SHP77 (cell line): ENCODE data around the gene CLEC1A.

Experiments
- DNase-seq, 2 experiments: peaks; one replicate each; lab custom pipeline; 2025; lab: John Stamatoyannopoulos, UW

CLEC1A gene, protein sequence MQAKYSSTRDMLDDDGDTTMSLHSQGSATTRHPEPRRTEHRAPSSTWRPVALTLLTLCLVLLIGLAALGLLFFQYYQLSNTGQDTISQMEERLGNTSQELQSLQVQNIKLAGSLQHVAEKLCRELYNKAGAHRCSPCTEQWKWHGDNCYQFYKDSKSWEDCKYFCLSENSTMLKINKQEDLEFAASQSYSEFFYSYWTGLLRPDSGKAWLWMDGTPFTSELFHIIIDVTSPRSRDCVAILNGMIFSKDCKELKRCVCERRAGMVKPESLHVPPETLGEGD

DNA sequence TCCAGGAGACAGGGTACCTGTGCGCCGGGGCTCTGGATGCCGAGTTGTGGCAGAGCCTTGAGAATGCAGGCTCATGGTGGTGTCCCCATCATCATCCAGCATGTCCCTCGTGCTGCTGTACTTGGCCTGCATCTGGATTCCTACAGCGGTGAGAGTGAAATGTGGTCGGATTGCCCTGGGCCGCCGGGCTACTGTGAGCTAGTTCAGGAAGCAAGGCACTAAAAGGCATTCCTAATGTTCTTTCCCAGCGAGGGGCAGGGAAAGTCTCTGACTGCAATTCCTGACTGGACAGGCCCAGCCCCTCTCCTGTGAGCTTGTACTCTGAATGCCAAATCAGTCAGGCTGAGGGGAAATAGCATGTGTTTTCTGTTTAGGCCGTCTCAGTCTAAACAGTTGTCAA lies at the start of gene CLEC1A:
Gene CLEC1A, minus strand, starts transcription at position 195 of the 400 bp plus-strand sequence. Its CDS starts 63 bp downstream, at position 132.
- no peak for DNase-seq

DNA sequence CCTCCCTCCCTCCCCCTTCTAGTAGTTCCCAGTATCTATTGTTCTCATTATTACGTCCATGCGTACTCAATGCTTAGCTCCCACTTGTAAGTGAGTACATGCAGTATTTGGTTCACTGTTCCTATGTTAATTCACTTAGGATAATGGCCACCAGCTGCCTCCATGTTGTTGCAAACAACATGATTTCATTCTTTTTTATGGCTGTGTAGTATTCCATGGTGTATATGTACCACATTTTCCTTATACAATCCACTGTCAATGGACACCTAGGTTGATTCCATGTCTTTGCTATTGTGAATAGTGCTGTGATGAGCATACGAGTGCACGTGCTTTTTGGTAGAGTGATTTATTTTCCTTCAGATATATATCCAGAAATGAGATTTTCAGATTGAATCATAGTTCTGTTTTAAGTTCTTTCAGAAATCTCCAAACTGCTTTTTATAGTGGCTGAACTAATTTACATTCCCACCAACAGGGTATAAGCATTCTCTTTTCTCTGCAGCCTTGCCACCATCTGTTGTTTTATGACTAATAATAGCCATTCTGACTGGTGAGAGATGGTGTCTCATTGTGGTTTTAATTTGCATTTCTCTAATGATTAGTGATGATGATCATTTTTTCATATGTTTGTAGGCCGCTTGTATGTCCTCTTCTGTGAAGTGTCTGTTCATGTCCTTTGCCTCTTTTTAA lies 49.1 kb upstream of the CLEC1A start:
- no peak for DNase-seq

DNA sequence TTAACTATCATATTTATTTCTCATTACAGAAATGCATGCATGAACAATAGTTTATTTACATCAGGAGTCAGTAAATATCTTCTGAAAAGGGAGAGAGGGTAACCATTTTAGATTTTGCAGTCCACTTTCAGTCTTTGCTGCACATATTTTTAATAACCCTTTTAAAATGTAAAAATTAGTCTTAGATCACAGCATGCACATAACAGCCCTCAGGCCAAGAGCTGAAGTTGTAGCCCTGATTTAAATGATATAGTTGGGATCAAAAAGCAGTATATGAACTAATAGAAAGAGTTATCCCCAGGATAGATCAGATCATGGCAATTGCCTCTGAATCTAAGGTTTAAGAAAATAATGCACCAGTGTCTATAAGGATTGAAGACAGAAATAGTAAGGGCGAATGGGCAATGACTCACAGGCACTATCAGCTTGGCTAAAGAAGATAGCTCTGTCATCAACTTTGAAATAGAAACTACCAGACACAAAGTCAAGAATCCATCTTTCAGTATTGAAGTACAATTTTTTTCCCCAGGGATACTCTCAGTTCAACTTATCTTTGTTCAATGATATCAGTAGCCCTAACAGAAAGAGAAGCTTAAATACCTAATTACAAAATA lies 44.3 kb upstream of the CLEC1A start:
- DNase-seq: no peak

DNA sequence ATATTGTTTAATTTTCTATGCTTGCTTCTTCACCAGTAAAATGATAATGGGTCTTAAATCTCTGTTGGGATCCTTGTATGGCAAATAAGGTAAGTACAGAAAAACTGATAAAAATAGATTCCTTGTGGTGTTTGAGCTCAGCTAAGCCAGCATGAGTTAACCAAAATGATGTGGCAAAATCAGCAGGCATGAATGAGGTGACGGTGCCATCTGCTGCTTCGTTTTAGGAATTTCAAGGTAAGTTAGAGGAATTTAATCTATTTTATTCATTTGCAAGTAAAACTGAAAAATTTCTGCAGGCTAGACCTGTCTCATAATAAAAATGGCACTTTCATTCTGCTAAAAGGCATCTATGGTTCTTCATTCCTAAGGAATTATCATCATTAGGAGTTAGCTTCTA lies 41.2 kb upstream of the CLEC1A start:
- peak in 1 of 2 experiments; percentile 11 for DNase-seq

DNA sequence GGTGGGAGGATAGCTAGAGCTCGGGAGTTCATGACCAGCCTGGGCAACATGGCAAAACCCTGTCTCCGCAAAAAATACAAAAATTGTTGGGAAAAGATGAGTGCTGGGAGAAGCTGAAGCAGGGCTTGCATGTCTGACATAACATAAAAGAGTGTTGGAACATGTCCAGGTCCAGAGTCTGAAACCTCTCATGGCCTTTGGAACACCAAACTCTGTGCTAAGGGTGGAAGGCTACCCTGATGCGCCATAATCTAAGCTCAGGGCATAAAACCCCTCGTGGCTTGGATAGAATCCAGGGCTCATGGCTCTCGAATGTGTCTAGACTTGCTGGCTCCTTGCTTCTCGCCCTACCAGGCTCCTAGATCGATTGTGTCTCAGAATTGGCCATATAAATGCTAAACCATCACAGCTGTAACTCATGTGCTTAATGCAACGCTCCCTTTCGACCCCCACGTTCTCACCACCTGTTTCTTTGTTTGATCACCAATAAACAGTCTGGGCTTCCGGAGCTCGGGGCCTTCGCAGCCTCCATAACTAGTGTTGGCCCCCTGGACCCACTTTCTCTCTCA lies 37.9 kb upstream of the CLEC1A start:
- DNase-seq: peak; percentile 46 to 52

DNA sequence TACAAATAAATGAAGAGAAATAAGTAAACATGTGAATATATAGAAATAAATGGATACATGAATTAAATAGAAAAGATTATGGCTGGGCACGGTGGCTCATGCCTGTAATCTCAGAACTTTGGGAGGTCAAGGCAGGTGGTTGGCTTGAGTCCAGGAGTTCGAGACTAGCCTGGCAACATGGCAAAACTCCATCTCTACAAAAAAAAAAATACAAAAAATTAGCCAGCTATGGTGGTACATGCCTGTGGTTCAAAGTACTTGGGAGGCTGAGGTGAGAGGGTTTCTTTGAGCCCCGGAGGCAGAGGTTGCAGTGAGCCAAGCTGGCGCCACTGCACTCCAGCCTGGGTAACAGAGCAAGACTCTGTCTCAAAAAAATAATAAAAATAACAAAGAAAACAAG lies 36.3 kb upstream of the CLEC1A start:
- no peak for DNase-seq

DNA sequence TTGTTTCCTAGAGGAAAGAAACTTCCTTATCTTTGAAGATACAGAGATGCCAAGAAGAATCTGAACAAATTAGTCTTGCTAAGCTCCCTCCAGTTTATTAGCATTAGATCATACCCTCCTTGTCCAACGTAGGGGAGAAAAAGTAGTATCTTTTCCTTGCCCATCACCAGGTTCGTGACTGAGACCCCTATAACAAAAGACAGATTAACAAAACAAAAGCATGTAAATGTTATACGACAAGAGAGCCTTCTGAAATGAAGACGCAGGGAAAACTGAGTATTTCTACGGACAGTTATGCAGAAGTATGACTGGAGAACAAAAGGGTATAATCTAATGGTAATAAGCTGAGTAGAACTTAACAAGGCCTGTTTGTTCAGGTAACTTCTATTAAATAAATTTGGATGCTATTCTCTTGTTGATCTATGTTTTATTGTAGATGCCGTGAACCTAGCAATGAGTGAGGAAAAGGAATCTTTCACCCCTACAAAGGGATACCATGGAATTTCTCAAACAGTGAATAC lies 34.1 kb upstream of the CLEC1A start:
- DNase-seq: no peak

DNA sequence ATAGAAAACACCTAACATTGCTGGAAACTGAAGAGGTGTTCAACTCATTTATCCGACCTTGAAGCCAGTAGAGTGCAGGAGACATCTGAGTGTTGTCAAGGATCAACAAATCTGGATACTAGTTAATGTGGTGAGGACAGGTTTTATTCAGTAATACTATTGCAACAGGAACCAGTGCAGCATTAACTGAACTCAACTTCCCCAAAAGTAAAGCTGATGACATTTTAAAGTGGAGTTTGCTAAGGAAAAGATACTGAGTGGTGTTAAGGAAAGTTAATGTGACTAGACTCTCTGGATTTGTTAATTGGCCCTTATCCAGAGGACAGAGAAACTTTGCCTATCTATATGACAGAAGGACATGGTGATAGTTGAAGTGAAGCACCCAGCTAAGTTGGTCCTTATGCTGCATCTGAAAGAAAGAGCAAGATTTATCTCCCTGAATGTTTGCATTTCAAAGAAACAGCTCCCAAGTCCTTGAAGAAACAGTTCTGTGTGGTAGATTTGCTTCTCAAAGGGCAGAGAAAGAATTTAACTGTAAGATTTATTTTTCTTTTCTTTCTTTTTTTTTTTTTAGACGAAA lies 32.4 kb upstream of the CLEC1A start:
- DNase-seq: no peak

DNA sequence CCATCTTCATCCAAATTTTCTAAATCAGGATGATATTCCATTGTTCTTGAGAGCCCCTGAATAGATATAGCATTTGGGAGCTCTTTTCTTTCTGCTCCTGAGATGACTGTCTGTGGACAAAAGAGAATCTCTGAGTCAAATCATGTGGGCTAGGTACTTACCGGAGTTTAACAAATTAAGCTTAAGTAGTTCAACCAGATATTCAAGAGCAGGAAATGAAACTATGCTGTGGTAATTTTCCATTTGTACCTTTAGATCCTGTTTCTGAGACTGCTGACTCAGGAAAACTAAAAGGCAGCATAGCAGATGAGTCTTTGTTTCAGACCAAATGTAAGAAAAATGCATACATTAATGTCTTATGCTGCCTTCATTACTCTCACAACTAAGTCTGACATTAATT lies 31.3 kb upstream of the CLEC1A start, which contains the start of gene CLEC7A:
Gene CLEC7A, minus strand, starts transcription at position 158 of the 400 bp plus-strand sequence. Its CDS starts 117 bp downstream, at position 41.
- DNase-seq: no peak

DNA sequence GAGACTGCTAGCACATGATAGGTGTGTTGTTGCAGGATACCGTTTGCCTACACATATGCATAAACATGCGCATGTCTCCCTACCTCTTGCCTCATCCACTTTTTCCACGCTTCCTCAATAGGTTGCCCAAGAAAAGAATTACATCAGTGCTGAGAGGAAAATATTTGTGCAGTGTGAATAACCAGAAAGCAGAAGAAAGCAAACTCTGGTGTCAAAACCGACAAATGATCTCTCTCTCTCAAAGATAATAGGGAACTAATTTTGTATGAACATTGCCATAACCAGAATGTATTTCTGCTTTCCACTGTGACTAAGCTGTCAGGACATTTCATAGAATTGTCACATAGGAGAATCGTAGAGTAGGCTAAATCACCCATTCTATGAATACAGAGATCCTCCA lies 29.9 kb upstream of the CLEC1A start:
- DNase-seq: no peak

DNA sequence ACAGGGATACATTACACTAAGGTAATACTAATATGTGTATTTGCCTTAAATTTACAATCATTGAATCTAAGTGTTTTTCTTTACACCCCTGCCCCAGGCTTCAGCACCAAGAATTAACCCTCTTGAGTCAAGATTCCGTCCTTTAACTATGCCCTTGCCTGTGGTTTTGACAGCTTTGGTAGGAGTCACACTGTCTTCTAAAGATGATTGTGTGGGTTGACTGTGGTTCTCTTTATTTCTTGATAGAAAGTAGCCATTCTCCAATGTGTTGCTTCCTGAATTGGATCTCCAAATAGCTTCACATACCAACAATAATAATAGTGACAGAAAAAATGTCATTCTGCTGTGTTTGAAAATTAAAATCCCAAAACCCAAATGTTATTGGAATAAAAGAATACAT lies 27.6 kb upstream of the CLEC1A start:
- DNase-seq: no peak

DNA sequence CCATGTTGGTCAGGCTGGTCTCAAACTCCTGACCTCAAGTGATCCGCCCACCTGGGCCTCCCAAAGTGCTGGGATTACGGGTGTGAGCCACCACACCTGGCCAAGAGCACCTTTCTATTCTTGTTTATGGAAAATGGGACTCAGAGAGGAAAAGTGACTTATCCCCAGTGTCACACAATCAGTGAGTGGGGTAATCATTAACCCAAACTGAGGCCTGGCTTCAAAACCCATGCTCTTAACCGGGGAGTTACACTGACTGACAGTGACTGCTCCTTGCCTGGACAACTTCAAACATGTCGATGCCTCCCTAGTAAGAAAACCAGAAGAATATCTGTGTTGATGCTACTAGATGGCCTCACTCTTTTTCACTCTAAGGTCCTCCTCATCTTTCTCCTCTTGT lies 23.9 kb upstream of the CLEC1A start:
- DNase-seq: no peak

DNA sequence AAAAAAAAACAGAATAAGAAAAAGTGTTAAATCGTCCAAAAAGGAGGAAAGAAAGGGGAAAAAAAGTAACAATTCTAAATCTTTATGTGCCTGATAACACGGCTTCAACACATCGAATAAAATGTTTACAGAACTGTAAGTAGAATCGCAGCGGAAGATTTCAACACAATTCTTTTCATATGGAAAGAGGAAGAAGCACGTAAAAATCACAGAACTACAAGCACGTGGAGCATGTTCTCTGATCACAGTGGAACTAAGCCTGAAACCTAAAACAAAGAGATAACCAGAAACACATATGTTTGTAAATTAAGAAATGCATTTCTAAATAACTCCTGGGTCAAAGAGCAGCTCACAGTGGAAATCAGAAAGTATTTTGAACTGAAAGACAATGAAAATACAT lies 22.5 kb upstream of the CLEC1A start:
- DNase-seq: no peak

DNA sequence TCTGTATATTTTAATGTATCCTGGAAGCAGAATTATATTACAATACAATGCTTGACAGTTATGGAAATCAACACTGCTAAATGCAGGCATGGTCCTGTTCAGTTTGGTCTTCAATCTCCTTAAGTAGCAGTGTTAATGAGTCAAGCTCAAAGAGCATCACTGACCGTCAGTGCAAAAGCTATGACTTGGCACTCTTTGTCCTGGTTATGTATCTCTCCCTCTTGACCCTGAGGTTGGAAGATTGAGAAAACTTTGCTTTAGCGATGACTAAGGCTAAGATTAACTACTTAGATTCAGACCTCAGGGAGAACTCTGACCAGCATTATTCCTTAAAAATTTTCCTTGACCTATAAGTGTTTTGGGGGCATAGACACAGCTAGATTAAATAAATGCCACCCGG lies 20.3 kb upstream of the CLEC1A start:
- DNase-seq: no peak

DNA sequence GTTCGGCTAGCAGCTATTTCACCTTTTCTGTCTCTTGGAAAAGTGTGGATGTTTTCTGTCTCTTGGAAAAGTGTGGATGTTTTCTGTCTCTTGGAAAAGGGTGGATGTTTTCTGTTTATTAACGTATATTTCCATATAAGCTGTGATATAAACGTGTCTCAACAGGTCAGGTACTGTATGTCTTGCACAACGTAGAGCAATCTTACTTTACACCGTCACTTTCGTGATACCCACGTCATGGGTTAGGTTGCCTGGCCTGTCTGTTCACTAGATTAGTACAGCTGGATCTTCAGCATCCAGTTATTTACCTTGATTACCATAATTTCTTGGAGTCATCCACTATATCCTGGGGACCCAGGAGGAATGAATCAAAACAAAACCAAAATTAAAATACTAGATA lies 17.1 kb upstream of the CLEC1A start:
- DNase-seq: no peak

DNA sequence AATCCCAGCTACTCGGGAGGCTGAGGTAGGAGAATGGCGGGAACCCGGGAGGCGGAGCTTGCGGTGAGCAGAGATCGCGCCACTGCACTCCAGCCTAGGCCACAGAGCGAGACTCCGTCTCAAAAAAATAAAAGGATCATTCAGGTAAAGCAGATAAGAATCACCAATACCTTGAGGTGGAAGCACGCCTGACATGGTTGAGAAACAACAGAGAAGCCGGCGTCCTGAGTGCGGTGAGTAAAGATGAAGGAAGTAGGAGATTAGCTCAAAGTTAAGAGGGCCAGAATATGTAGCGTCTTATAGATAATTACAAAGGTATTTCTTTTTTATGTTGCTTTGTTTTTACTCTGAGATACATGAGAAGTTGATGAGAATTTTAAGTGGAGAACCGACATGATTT lies 16.5 kb upstream of the CLEC1A start:
- DNase-seq: no peak

DNA sequence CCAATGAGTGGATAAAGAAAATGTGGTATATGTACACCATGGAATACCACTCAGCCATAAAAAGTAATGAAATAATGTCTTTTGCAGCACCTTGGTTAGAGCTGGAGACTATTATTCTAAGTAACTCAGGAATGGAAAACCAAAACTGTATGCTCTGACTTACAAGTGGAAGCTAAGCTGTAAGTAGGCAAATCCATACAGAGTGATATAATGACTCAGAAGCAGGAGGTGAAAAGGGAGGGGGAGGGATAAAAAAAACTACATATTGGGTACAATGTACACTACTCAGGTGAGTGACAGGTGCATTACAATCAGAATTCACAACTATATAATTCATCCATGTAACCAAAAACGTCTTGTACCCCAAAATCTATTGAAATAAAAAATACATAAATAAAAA lies 15.1 kb upstream of the CLEC1A start:
- no peak for DNase-seq

DNA sequence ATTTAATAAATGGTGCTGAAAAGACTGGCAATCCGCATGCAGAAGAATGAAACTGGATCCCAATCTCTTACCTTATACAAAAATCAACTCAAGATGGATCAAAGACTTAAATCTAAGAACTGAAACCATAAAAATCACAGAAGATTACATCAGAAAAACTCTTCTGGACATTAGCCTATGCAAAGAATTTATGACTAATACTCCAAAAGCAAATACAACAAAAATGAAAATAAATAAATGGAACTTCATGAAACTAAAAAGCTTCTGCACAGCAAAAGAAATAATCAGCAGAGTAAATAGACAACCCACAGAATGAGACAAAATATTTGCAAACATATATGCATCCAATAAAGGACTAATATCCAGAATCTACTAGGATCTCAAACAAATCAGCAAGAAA lies 14.3 kb upstream of the CLEC1A start:
- no peak for DNase-seq

DNA sequence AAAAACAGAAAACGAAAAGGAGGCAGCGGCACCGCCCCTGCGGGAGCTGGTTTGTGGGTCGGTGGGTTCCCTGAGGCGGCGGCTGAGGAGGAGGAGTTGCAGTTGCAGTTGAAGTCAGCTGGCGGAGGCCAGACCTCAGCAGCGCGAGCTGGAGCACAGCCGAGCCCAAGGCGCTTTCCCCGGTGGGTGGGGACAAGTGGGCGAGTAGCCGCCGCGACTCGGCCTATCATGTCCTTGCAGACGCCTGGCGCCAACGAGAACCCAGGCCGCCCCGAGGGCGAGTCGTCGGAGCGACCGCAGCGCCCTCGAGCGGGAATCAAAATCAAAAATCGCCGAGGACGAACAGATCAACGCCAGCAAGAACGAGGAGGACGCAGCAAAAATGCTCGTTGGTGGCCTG lies 12.7 kb upstream of the CLEC1A start:
- no peak for DNase-seq

DNA sequence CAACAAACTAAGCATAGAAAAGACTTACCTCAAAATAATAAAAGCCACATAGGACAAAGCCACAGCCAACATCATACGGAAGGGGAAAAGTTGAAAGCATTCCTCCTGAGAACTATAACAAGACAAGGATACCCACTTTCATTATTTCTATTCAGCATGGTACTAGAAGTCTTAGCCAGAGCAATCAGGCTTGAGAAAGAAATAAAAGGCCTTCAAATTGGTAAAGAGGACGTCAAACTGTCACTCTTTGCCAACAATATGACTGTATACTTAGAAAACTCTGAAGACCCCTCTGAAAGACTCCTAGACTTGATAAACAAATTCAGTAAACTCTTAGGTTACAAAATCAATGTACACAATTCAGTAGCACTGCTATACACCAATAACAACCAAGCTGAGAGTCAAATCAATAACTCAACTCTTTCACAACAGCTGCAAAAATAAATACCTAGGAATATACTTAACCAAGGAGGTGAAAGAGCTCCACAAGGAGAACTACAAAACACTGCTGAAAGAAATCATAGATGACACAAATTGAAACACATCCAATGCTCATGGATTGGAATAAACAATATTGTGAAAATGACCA lies 11.6 kb upstream of the CLEC1A start:
- DNase-seq: no peak

DNA sequence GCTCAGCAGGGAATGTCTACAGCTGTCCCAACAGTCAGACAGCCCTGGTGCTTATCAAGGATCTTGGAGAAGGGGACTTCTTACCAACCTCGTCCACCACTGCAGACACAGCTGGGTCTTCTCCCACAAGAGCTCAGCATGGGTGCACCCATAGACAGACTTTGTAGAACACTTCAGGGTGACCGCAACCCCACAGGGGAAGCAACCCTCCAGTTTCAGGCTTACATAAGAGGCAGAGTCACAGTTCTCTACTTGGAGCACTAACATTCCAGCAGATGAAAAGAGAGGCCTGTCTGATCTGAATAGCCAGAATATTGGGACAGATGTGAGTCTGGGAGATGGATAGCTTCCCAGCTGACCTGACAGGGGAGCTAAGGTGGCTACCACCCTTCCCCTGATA lies 3.5 kb upstream of the CLEC1A start:
- DNase-seq: no peak

DNA sequence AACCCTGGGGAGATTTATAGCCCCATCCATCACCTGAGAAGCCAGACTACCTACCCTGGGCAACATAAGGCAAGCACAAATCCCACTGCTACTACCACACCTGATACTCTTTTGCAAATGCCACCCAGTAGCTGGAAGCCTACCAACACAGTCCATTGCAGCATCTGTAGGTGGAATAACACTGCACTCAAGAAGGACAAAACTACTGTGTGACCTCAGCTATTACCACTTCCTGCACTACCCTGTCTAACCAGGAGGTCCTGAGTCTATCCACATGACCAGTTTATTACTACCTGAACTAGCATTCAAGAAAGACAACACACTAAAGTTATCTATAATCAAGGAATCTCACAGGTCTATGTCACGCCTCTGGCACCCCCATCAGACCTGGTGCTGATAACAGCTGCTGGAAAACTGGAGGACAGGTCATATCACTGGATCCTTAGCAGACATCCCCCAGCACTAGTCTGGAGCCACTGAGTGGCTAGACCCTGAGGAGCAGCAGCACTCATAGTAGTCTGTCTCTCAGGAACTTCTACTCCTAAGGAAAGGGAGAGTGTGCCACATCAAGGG lies 2.9 kb upstream of the CLEC1A start:
- DNase-seq: no peak
